Stomach (tissue), 4 donors: Measurements from ENCODE around the gene EPHA10.

ENCODE experiments used
- EP300 ChIP-seq: sonication (generic); formaldehyde crosslinking; IDR thresholded peaks from one replicate; pipeline ENCODE4 v1.6.1; 2017; ENCODE audit warnings: antibody characterized with exemption
- TF ChIP-seq, protein P1 (sequence below), 7 experiments: fragments of 450-650 bp in 4 of 7; fragments of 200-600 bp in 3 of 7; sonication (generic) in 3 of 7; IDR thresholded peaks; one replicate each; pipeline ENCODE4 v1.5.1; 2016 to 2019; ENCODE audit warnings: antibody characterized with exemption in 7 of 7, control low read depth in 2 of 7, mild to moderate bottlenecking in 1 of 7

DNA sequence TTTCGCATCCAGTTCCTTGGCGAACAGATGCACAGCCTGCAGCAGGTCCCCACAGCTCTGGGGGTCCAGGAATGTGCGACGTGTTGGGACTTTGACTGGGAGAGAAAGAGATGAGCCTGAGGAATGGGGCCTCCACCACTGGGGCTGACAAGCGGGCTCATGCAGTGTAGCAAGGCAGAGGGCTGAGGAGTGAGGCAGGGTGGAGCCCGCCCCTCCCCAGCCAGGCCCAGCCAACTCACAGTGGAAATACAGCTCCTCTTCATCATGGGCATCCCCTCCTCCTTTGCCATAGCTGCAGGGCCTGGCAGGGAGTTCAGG is 41.9 kb downstream of the EPHA10 start:
- TF ChIP-seq, protein P1, sequence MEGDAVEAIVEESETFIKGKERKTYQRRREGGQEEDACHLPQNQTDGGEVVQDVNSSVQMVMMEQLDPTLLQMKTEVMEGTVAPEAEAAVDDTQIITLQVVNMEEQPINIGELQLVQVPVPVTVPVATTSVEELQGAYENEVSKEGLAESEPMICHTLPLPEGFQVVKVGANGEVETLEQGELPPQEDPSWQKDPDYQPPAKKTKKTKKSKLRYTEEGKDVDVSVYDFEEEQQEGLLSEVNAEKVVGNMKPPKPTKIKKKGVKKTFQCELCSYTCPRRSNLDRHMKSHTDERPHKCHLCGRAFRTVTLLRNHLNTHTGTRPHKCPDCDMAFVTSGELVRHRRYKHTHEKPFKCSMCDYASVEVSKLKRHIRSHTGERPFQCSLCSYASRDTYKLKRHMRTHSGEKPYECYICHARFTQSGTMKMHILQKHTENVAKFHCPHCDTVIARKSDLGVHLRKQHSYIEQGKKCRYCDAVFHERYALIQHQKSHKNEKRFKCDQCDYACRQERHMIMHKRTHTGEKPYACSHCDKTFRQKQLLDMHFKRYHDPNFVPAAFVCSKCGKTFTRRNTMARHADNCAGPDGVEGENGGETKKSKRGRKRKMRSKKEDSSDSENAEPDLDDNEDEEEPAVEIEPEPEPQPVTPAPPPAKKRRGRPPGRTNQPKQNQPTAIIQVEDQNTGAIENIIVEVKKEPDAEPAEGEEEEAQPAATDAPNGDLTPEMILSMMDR (IDR thresholded peaks at IDR 0.05): no peak
- no peak for TF ChIP-seq EP300
